AG04450 (cell line): Measurements from ENCODE around the gene WDR3. TPM values are rescaled to one million over a fixed set of nuclear protein-coding genes. Genes with fewer than 3 reads are reported as not detected.

Source experiments
- CTCF ChIA-PET: fragments of 300-600, 350-600 bp; formaldehyde crosslinking; extraction: SDS; loops from one replicate; lab custom pipeline; 2022; ENCODE audit warnings: antibody characterized with exemption, inconsistent platforms; lab: Charles Lee
- POLR2A ChIA-PET: fragments of 350-600 bp; formaldehyde crosslinking; extraction: SDS; loops from one replicate; lab custom pipeline; 2021; ENCODE audit warnings: antibody characterized with exemption, inconsistent platforms; lab: Yijun Ruan, JAX
- DNase-seq: peaks from one replicate; pipeline ENCODE4 v3.0.0-alpha.2; 2011; ENCODE audit warnings: low read depth, low spot score
- H3K27ac ChIP-seq: one replicate; pipeline ENCODE4 v1.5.1; 2012; ENCODE audit warnings: low read depth, low read length, control low read depth
- H3K27me3 ChIP-seq: one replicate; pipeline ENCODE4 v1.6.0; 2012; ENCODE audit warnings: low read length; ENCODE audit not compliant: control insufficient read depth, insufficient read depth
- H3K4me3 ChIP-seq: 2 replicates; pipeline ENCODE4 v1.5.1; 2011; ENCODE audit warnings: mild to moderate bottlenecking, low read depth, low read length, control low read depth
- H3K9me3 ChIP-seq: 2 replicates; pipeline ENCODE4 v1.5.1; 2012; ENCODE audit warnings: low read length; ENCODE audit not compliant: control insufficient read depth, insufficient read depth
- polyA plus RNA-seq: library from polyadenylated mRNA; depleted of rRNA; stranded (reverse); fragments of >200 nt; gene quantifications from 2 replicates; pipeline ENCODE4 v1.2.3, GENCODE V29; 2011
- TF ChIP-seq, protein P1 (sequence below): IDR thresholded peaks from 2 replicates; pipeline ENCODE4 v1.5.1; 2011; ENCODE audit warnings: low read depth, low read length, control low read depth, inconsistent platforms

WDR3 gene
- polyA plus RNA-seq, 1 experiment, result 41.4 TPM

DNA sequence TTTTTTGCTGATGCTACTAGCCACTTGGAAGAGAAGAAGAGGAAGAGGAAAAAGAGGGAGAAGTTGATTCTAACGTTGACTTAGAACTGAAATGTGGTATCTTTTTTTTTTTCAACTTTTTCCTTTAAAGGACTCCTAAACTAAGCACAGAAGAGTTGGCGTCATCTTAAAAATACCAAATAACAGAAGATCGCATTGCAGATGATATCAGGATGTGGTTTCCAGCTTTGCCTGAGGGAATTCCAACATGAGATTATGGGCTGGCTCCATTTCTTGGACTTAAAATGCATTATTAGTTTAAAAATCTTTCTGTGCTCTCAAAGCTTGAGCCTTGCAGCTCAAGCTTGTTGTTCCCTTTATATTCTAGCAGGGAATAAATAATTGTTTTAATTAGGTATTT is 29.8 kb downstream of the WDR3 start:
- TF ChIP-seq, protein P1, sequence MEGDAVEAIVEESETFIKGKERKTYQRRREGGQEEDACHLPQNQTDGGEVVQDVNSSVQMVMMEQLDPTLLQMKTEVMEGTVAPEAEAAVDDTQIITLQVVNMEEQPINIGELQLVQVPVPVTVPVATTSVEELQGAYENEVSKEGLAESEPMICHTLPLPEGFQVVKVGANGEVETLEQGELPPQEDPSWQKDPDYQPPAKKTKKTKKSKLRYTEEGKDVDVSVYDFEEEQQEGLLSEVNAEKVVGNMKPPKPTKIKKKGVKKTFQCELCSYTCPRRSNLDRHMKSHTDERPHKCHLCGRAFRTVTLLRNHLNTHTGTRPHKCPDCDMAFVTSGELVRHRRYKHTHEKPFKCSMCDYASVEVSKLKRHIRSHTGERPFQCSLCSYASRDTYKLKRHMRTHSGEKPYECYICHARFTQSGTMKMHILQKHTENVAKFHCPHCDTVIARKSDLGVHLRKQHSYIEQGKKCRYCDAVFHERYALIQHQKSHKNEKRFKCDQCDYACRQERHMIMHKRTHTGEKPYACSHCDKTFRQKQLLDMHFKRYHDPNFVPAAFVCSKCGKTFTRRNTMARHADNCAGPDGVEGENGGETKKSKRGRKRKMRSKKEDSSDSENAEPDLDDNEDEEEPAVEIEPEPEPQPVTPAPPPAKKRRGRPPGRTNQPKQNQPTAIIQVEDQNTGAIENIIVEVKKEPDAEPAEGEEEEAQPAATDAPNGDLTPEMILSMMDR, result no peak
- POLR2A ChIA-PET, result no interaction called here
- no peak overlapping the region for H3K27ac ChIP-seq
- CTCF ChIA-PET, result no interaction called here
- DNase-seq, result no peak
- no peaks in the 10 kb centered on the region for H3K27me3 ChIP-seq
- no peaks in the 10 kb centered on the region for H3K9me3 ChIP-seq
- no peak overlapping the region for H3K4me3 ChIP-seq

DNA sequence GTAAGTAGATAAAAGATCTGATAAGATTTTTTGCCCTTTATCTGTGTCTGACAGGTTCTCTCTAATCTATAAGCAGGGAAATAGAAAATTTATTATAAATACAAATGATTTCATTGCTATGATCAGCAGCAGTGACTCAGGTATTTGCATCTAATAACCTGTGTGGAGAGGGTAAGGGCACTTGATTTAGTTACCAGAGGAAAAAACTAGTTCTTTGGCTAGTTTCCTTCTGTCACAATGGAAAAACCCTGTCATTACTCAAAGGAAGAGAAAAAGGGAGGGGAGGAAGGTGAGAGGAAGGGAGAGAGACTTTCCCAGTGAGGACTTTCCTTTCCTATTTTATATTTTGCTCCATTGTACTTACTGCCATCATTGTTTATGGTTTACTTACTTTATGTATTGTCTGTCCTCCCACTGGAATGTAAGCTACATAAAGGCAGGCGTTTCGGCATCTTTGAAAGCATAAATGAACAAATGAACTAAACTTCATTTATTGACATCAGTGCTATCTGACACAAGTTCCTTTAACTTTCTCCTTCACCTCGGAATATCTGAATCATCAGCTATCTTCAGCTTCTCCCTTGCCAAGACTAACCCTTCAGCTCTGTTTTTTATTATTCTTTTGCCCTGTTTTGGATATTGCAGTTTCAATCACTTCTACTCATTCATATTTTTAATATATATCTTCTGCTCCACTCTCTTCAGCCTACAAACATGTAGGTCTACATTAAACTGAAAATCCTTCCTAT is 34.9 kb downstream of the WDR3 start:
- TF ChIP-seq, protein P1, result no peak
- POLR2A ChIA-PET, result no interaction called here
- CTCF ChIA-PET, result no interaction called here
- H3K9me3 ChIP-seq, result no peaks in the 10 kb centered on the region
- no peak overlapping the region for H3K27ac ChIP-seq
- H3K4me3 ChIP-seq, result no peak overlapping the region
- no peaks in the 10 kb centered on the region for H3K27me3 ChIP-seq
- DNase-seq, result no peak

DNA sequence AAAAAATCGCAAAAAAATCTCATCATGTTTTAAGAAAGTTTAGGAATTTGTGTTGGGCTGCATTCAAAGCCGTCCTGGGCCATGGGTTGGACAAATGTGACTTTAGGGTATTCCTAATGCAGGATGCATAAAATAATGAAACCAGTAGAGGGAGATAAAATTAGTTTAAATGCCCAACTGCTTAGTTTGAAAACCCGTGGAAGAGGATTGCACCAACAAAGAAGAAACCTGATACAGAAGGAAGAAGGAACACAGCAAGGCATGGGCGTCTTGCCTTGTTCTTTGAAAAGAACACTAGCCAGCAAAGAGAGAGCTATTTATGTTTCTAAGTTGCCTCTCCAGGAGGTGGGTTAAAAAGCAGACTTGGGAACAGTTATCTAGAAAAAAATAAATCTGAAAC is 37.9 kb downstream of the WDR3 start:
- Histone ChIP-seq H3K27ac (no peak overlapping the region), H3K9me3 (no peaks in the 10 kb centered on the region), H3K27me3 (no peaks in the 10 kb centered on the region), H3K4me3 (no peak overlapping the region)
- TF ChIP-seq, protein P1, result peak; percentile 46
- DNase-seq, result peak; percentile 15
- ChIA-PET POLR2A (no interaction called here), CTCF (interaction anchor here (0.6 to 1.6 kb wide), 6 partner anchors 9 to 1040 kb away, joined by 3 to 5 read pairs (median 4); no protein-coding TSS in a partner anchor)

DNA sequence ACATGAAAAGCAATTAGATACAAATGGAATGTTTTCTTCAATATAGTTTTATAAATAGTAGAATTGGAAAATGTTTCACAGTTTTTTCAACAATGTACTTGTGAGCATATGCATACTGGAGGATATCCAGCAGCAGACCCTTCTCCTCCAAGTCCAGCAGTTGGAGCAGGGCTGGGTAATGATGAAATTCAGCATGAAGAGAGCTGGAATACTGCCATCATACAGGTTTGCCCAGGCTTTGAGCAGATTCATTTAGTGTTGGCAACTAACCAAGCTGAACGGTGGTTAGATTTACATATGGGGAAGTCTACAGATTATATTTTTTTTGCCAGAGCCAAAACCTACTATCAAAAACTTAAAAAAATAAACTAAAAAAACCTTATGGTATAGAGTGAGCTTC is 38.3 kb downstream of the WDR3 start:
- Histone ChIP-seq H3K27me3 (no peaks in the 10 kb centered on the region), H3K9me3 (no peaks in the 10 kb centered on the region), H3K4me3 (no peak overlapping the region), H3K27ac (no peak overlapping the region)
- no peak for DNase-seq
- ChIA-PET POLR2A (no interaction called here), CTCF (interaction anchor here (0.6 to 1.6 kb wide), 8 partner anchors 9 to 1400 kb away, joined by 3 to 5 read pairs (median 4); no protein-coding TSS in a partner anchor)
- TF ChIP-seq, protein P1, result no peak

DNA sequence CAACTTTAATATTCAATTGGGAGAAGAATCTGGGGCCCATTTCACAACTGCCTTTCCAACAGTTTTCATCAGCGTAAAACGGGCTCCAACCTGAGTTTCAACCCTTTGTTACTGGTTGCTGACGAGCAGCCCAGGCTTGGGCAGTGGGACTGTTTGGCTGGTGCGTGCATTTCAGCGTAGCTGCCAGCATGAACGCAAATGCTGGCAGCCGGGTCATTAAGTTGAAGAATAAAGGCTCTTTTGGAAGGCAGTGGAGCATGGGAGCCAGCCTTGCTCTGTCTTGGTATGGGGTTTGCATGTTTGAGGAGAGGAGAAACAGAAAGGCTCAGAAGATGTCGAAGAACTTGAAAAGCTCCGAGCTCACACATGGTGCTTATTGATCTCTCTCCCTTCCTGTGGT is 40.7 kb downstream of the WDR3 start:
- TF ChIP-seq, protein P1, result no peak
- no peak for DNase-seq
- H3K27me3 ChIP-seq, result no peaks in the 10 kb centered on the region
- no peak overlapping the region for H3K27ac ChIP-seq
- ChIA-PET CTCF (no interaction called here), POLR2A (no interaction called here)
- no peak overlapping the region for H3K4me3 ChIP-seq
- no peaks in the 10 kb centered on the region for H3K9me3 ChIP-seq
